ENCODE measurements around the gene PTPRCAP. TPM values are rescaled to one million over a fixed set of nuclear protein-coding genes. Genes with fewer than 3 reads are reported as not detected.

Gene PTPRCAP
- total RNA-seq, 1 experiment from 2014 or later, result 1.7 TPM

DNA sequence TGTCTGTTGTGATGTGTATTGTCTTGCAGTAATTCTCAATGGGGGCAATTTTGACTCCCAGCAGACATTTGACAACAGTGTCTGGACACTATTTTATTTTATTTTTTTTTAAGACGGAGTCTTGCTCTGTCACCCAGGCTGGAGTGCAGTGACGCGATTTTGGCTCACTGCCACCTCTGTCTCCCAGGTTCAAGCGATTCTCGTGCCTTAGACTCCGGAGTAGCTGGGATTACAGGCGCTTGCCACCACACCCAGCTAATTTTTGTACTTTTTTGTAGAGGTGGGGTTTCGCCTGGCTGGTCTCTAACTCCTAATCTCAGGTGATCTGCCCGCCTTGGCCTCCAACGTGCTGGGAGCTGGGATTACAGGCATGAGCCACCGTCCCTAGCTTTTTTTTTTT lies 7.8 kb downstream of the PTPRCAP start:
- H3K4me3 Mint-ChIP-seq, result peak overlapping the region; percentile 87 to 92
- TF ChIP-seq, protein P1, sequence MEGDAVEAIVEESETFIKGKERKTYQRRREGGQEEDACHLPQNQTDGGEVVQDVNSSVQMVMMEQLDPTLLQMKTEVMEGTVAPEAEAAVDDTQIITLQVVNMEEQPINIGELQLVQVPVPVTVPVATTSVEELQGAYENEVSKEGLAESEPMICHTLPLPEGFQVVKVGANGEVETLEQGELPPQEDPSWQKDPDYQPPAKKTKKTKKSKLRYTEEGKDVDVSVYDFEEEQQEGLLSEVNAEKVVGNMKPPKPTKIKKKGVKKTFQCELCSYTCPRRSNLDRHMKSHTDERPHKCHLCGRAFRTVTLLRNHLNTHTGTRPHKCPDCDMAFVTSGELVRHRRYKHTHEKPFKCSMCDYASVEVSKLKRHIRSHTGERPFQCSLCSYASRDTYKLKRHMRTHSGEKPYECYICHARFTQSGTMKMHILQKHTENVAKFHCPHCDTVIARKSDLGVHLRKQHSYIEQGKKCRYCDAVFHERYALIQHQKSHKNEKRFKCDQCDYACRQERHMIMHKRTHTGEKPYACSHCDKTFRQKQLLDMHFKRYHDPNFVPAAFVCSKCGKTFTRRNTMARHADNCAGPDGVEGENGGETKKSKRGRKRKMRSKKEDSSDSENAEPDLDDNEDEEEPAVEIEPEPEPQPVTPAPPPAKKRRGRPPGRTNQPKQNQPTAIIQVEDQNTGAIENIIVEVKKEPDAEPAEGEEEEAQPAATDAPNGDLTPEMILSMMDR (conservative IDR thresholded peaks at IDR 0.05), result no peak
- no peak overlapping the region for H3K18ac ChIP-seq (ENCODE audit: insufficient read length, low read depth, low read length)
- H3K9me3 Mint-ChIP-seq, result no peaks in the 10 kb centered on the region
- H3T11ph ChIP-seq (ENCODE audit: low read length), result no peak overlapping the region
- no peak overlapping the region for H3K23ac ChIP-seq (ENCODE audit: insufficient read length, low read depth, low read length)
- no peak overlapping the region for H3K56ac ChIP-seq (ENCODE audit: insufficient read length, low read depth, low read length)
- H3K14ac ChIP-seq (ENCODE audit: insufficient read depth, low read length), result no peak overlapping the region
- H3K9ac ChIP-seq (ENCODE audit: extremely low read depth, insufficient read length, low read length), result no peak overlapping the region
- DNase-seq, result no peak
- H2AFZ ChIP-seq (ENCODE audit: low read length), result no peak overlapping the region
- H2AK5ac ChIP-seq (ENCODE audit: insufficient read length, low read length), result no peak overlapping the region
- no CpG with 5 or more reads among the region's 11 CpGs for WGBS (ENCODE audit: extremely low coverage, insufficient read length, low lambda C conversion rate)
- H2BK20ac ChIP-seq (ENCODE audit: low read depth, low read length, poor library complexity, severe bottlenecking), result no peak overlapping the region
- H2BK15ac ChIP-seq (ENCODE audit: low read depth, low read length), result no peak overlapping the region
- no peaks in the 10 kb centered on the region for H3K9me3 ChIP-seq (ENCODE audit: control insufficient read depth, low read depth, low read length)
- H3K27ac Mint-ChIP-seq, result no peak overlapping the region
- no peaks in the 10 kb centered on the region; the same call in 1 of the 2 replicates for H3K79me2 ChIP-seq (ENCODE audit: insufficient read depth, low read length)
- peaks cover 9 to 32% (median 23%) of the 10 kb centered on the region in 3 experiments; a peak in 6 of 7 replicates for H3K36me3 Mint-ChIP-seq (ENCODE audit: insufficient read depth in 1 of 3, low read depth in 3 of 3)
- peaks cover 5 to 9% of the 10 kb centered on the region in 2 experiments for H3K4me1 Mint-ChIP-seq
- H3K4me1 ChIP-seq (ENCODE audit: insufficient read depth, low read length), result no peaks in the 10 kb centered on the region
- H3K27ac ChIP-seq (ENCODE audit: insufficient read length, low read depth, low read length), result no peak overlapping the region
- no peak overlapping the region for H4K91ac ChIP-seq (ENCODE audit: insufficient read length, low read depth, low read length)
- H4K5ac ChIP-seq (ENCODE audit: insufficient read length, low read depth, low read length), result no peak overlapping the region
- H3K4me2 ChIP-seq (ENCODE audit: insufficient read depth, insufficient read length, low read length), result no peak overlapping the region
- no peaks in the 10 kb centered on the region for H4K20me1 ChIP-seq (ENCODE audit: control insufficient read depth, insufficient read depth, insufficient read length)
- H3K4ac ChIP-seq (ENCODE audit: low read depth, low read length), result no peak overlapping the region
- H3K27me3 Mint-ChIP-seq (ENCODE audit: low read depth), result no peaks in the 10 kb centered on the region; the same call in 1 of the 2 replicates
- no peak overlapping the region for H2BK5ac ChIP-seq (ENCODE audit: insufficient read length, low read length)
- H3K79me1 ChIP-seq (ENCODE audit: insufficient read depth, low read depth, low read length, poor library complexity, severe bottlenecking), result no peaks in the 10 kb centered on the region
- no peak overlapping the region for H2BK12ac ChIP-seq (ENCODE audit: insufficient read length, low read depth, low read length)
- H3K23me2 ChIP-seq (ENCODE audit: insufficient read length, low read depth, low read length, poor library complexity, severe bottlenecking), result peaks cover 4% of the 10 kb centered on the region
- no peak overlapping the region for H4K8ac ChIP-seq (replicated peaks; ENCODE audit: insufficient read length, low read depth, low read length)
- no peaks in the 10 kb centered on the region for H3K27me3 ChIP-seq (ENCODE audit: insufficient read depth, low read length)
- no peak overlapping the region for H2BK120ac ChIP-seq (ENCODE audit: low read depth, low read length, poor library complexity, severe bottlenecking)
